ENCODE data around the gene TSPYL2.

The TSPYL2 gene

GRCh38 chrX:53126377-53126776 lies 44.2 kb downstream of the TSPYL2 start:
- DNase-seq, result no peak

DNA sequence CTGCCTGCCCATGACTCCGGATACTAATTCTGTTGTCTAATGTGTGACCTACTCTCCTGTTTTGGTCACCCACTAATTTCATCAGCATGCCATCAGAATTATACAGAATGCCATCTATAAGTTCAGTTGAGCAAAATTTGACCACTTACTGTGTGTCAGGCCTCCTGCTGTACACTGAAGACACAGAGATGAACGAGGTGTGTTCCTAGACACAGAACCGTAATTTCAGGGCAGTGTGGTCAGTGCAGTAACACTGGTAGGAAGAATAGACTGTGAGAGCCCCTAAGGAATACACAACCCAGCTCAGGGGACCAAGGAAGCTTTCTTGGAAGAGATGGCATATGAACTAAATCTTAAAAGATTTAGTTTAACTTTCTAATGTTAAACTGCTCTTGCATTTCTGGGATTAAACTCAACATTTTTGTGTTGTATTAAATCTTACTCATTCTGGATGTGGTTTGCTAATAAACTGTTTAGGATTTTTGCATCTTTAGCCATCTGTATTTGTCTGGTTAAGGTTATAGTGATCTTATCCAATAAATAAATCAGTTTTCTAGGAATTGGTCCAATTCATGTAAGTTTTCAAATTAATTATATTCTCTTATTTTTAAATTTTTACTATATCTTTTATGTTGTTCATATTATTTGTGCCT lies 46.1 kb downstream of the TSPYL2 start:
- DNase-seq, result no peak

GRCh38 chrX:53133400-53133799 lies 51.2 kb downstream of the TSPYL2 start:
- DNase-seq, result no peak

DNA sequence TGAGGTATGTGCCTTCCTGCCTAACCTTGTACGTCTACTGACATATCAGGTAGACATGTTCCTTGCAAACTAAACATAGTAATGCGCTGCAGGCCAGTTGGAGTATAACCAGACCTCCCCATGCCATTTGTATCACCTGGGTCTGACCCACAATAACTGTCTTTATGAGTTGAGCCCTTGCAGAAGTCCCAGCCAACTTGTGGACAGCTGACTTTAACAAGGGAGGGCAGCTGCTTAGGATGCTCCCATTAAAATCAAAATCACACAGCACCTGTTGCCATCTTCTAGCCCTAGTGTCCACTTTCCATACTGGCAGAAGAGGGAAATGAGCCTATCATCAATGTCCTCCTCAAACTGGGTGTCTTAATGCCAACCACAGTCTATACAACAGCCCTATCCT lies 53.4 kb downstream of the TSPYL2 start:
- DNase-seq, result no peak

Data from NCI-H226 (cell line).